ENCODE data around the gene CIAO2B.

The CIAO2B gene

DNA sequence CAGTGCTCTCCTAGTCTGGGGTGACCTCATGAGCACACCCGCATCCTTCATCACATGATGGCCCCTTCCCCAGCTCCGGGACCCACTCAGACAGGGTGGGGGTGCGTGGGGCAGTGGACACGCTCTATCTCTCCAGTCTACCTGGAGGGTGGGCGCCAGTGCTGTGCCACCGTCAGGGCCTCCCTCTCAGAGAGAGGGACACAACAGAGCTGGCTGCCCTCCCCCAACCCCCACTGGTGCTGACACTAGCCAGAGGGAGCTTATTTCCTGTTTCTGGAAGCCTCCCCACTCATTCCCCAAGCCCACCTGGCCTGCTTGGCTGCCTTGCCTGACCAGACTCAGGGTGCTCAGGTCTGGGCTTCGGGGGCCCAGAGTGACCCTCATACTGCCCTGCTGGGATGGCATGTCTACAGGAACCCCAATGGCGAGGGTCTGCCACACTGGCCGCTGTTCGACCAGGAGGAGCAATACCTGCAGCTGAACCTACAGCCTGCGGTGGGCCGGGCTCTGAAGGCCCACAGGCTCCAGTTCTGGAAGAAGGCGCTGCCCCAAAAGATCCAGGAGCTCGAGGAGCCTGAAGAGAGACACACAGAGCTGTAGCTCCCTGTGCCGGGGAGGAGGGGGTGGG lies 9.3 kb upstream of the CIAO2B start:
- DNase-seq (ENCODE audit: low spot score): no peak
- TF ChIP-seq, protein P1, sequence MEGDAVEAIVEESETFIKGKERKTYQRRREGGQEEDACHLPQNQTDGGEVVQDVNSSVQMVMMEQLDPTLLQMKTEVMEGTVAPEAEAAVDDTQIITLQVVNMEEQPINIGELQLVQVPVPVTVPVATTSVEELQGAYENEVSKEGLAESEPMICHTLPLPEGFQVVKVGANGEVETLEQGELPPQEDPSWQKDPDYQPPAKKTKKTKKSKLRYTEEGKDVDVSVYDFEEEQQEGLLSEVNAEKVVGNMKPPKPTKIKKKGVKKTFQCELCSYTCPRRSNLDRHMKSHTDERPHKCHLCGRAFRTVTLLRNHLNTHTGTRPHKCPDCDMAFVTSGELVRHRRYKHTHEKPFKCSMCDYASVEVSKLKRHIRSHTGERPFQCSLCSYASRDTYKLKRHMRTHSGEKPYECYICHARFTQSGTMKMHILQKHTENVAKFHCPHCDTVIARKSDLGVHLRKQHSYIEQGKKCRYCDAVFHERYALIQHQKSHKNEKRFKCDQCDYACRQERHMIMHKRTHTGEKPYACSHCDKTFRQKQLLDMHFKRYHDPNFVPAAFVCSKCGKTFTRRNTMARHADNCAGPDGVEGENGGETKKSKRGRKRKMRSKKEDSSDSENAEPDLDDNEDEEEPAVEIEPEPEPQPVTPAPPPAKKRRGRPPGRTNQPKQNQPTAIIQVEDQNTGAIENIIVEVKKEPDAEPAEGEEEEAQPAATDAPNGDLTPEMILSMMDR (IDR thresholded peaks at IDR 0.05; ENCODE audit: extremely low read depth, insufficient read depth, missing control alignments): no peak
- in situ Hi-C loops (cut with MboI; ENCODE audit: low pct_unique_long_range_greater_than_20kb, low sequenced_read_pairs, unreplicated experiment): no loop called here

DNA sequence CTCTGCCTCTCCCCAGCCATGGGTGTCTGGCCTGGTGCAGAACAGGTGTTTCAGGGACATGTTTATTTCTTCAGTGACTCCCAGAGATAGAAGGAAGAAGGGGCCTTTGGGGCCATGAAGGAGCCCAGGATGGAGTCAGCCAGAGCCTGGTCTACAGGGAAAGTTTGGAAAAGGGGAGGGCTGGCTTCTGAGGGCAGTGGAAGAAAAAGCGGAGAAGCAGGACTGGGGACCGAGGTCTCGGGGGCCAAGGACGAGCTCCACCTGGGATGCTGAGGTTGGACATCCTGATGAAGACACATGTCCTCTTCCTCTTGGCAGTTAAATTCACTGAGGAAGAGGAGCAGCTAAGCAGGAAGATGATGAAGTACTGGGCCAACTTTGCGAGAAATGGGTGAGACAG lies 8.8 kb upstream of the CIAO2B start:
- in situ Hi-C loops (cut with MboI; ENCODE audit: low pct_unique_long_range_greater_than_20kb, low sequenced_read_pairs, unreplicated experiment): no loop called here
- DNase-seq (ENCODE audit: low spot score): no peak
- TF ChIP-seq, protein P1 (IDR thresholded peaks at IDR 0.05; ENCODE audit: extremely low read depth, insufficient read depth, missing control alignments): no peak

DNA sequence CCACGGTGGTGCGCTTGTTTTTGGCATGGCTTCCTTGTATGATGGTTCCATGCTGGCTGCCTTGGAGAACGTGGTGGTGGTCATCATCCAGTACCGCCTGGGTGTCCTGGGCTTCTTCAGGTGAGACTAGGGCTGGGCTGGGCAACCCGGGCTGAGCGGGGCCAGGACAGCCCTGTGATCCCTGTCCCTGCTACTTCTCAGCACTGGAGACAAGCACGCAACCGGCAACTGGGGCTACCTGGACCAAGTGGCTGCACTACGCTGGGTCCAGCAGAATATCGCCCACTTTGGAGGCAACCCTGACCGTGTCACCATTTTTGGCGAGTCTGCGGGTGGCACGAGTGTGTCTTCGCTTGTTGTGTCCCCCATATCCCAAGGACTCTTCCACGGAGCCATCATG lies 6.0 kb upstream of the CIAO2B start:
- TF ChIP-seq, protein P1 (IDR thresholded peaks at IDR 0.05; ENCODE audit: extremely low read depth, insufficient read depth, missing control alignments): no peak
- DNase-seq (ENCODE audit: low spot score): no peak
- in situ Hi-C loops (cut with MboI; ENCODE audit: low pct_unique_long_range_greater_than_20kb, low sequenced_read_pairs, unreplicated experiment): no loop called here

DNA sequence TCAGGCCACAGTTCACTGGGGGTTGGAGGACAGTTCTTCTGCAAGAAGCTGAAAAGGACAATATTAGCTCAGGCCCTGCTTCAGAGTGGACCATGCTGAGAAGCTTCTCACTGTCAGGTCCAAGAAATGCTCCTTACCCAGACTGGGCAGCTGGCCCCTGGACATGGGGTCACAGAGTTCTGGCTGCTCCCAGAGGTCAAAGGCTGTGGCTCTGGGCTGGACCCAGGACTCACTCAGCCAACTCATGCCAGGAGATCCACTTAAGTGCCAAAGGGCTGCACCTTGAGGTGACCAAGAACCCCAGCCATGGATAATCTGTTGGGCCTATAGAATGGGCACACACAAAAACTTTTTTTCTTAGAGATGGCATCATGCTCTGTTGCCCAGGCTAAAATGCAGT lies 5.2 kb upstream of the CIAO2B start:
- no peak for DNase-seq (ENCODE audit: low spot score)
- in situ Hi-C loops (cut with MboI; ENCODE audit: low pct_unique_long_range_greater_than_20kb, low sequenced_read_pairs, unreplicated experiment): no loop called here
- TF ChIP-seq, protein P1 (IDR thresholded peaks at IDR 0.05; ENCODE audit: extremely low read depth, insufficient read depth, missing control alignments): no peak

DNA sequence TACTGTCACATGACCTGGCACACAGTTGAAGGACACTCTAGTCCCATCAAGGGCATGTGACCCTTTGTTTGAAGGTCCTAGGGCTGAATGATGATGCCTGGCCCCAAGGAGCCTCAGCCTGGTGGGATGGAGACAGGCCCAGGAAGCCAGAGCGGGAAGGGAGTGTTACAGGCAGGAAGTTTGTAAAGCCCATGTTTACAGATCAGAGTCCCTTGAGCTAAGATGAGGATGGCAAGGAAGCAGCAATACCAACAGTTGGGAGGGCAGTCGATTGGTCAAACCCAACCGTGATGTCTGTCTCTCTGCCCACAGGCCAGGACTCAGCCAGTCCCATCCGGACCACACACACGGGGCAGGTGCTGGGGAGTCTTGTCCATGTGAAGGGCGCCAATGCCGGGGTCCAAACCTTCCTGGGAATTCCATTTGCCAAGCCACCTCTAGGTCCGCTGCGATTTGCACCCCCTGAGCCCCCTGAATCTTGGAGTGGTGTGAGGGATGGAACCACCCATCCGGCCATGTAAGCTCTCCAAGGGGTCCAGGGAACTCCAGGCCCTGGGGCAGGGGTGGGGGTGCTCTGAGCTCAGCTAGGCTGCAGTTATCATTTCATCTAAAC lies 3.6 kb upstream of the CIAO2B start:
- no peak for DNase-seq (ENCODE audit: low spot score)
- in situ Hi-C loops (cut with MboI; ENCODE audit: low pct_unique_long_range_greater_than_20kb, low sequenced_read_pairs, unreplicated experiment): no loop called here
- TF ChIP-seq, protein P1 (IDR thresholded peaks at IDR 0.05; ENCODE audit: extremely low read depth, insufficient read depth, missing control alignments): no peak

DNA sequence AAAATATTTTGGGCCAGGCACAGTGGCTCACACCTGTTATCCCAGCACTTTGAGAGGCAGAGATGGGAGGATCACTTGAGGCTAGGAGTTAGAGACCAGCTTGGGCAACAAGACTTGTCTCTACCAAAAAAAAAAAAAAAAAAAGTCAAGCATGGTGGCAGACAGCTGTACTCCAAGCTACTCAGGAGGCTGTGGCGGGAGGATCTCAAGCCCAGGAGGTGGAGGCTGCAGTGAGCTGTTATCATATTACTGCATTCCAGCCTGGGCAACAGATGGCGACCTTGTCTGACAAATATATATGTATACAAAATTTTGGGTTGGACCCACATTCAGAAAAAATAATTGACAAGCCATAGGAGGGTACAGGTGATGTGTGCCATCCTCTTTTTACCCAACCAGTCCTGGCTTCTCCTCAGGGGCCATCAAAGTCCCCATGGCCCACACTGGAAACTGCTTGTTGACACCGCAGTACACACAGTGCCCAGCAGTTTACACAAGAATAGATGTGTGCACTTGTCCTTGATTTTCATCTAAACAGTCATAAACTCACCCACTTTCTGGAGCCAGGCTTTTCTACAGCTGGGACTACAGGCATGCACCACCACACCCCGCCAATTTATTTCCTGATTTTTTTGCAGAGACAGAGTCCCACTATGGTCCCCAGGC lies 2.8 kb upstream of the CIAO2B start:
- in situ Hi-C loops (cut with MboI; ENCODE audit: low pct_unique_long_range_greater_than_20kb, low sequenced_read_pairs, unreplicated experiment): no loop called here
- TF ChIP-seq, protein P1 (IDR thresholded peaks at IDR 0.05; ENCODE audit: extremely low read depth, insufficient read depth, missing control alignments): no peak
- no peak for DNase-seq (ENCODE audit: low spot score)
